Stimulated activated CD4-positive, alpha-beta T cell treated with anti-CD3 and anti-CD28 coated beads, Interleukin-4, amount 100 ng/mL, for 48 hours (primary cell): ENCODE measurements around the gene PHIP.
"Not testable (repeated sequence)": the region's sequence is repeated elsewhere in the genome, so short reads cannot be mapped to it uniquely, and the experiment has no call there.

ENCODE experiments used
- DNase-seq, 2 donors: peaks; one replicate each; pipeline ENCODE4 v3.0.0-alpha.2; 2020; ENCODE audit warnings: low read depth in 2 of 2

Gene PHIP

GRCh38 chr6:79078075-79078969 lies at the start of gene PHIP:
Gene PHIP, minus strand, starts transcription at chr6:79078254. Its CDS starts 186 bp downstream, at chr6:79078068.
- peak; percentile 81 to 90 for DNase-seq

- DNase-seq, result no peak
Observed at GRCh38 chr6:79127660-79128059, 49.6 kb upstream of the PHIP start.

DNA sequence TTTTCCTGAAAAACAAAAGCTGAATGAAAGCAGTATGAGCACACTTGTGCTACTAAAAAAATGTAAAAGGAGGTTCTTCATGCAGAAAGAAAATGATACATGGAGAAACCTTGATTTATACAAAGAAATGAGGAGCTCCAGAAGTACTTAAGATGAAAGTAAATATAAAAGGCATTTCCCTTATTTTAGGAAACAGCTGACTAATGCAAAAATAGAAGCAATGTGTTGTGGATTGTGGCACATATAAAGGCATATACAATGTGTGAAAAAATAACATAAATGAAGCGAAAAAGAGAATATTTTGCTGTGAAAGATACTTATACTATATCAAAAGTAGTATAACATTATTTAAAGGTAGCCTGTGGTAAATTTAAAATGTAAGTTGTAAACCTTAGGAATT lies 41.2 kb upstream of the PHIP start:
- no peak for DNase-seq

DNA sequence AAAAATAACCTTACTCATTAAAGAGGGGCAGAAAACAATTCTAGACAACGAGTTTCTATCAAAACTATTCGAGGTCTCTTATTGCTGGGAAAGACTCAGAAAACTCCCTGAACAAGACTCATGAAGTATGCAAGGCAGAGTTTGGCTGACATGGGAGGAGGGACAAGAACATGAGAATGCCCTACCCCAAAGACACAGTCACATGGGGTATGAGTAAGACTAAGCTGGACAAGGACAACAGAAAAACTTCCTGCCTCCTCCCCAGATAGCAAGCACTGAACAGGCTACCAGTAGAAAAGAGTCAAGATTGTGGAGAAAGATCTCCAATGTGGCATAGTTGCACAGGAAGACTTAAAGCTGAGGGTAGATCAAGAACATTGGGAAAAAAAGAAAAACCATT lies 39.7 kb upstream of the PHIP start:
- no peak for DNase-seq

GRCh38 chr6:79115553-79116182 lies 37.6 kb upstream of the PHIP start:
- DNase-seq, result no peak

DNA sequence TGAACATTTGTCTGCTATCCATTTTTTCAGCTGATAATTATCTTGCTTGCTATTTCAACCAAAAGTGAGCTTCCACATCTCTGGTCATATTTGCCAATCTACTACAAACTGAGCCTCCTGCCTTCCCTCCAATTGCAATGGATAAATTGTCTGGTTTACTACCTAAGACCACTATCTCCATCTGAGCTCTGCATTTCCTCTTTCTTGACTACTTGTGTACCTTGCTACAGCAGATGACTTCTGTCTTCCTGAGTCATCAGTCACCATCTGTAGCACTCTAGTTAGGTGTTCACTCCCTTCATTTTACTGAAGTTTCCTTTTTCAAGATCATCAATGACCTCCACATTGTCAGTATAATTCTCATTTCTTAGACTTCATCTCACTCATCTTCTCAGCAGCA lies 33.5 kb upstream of the PHIP start:
- DNase-seq, result no peak

DNA sequence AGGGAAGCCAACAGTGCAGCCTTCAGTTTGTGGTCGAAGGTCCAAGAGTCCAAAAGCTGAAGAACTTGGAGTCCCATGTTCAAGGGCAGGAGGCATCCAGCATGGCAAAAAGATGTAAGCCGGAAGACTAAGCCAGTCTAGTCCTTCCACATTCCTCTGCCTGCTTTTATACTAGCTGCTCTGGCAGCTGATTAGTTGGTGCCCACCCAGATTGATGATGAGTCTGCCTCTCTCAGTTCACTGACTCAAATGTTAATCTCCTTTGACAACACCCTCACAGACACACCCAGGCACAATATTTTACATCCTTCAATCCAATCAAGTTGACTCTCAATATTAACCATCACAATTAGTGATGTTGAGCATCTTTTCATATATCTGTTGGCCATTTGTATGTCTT lies 23.1 kb upstream of the PHIP start:
- no peak for DNase-seq

GRCh38 chr6:79100304-79100703 lies 22.2 kb upstream of the PHIP start:
- no peak for DNase-seq

GRCh38 chr6:79094938-79095337 lies 16.9 kb upstream of the PHIP start:
- DNase-seq, result no peak

DNA sequence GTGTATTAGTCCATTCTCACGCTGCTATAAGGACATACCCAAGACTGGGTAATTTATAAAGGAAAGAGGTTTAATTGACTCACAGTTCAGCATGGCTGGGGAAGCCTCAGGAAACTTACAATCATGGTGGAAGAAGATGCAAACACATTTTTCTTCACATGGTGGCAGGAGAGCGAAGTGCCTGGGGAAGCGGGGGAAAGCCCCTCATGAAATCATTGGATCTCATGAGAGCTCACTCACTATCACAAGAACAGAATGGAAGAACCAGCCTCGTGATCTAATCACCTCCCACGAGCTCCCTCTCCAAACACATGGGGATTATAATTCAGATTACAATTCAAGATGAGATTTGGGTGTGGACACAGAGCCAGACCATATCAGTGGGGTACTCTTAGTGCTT lies 13.7 kb upstream of the PHIP start:
- DNase-seq, result not testable (repeated sequence)

DNA sequence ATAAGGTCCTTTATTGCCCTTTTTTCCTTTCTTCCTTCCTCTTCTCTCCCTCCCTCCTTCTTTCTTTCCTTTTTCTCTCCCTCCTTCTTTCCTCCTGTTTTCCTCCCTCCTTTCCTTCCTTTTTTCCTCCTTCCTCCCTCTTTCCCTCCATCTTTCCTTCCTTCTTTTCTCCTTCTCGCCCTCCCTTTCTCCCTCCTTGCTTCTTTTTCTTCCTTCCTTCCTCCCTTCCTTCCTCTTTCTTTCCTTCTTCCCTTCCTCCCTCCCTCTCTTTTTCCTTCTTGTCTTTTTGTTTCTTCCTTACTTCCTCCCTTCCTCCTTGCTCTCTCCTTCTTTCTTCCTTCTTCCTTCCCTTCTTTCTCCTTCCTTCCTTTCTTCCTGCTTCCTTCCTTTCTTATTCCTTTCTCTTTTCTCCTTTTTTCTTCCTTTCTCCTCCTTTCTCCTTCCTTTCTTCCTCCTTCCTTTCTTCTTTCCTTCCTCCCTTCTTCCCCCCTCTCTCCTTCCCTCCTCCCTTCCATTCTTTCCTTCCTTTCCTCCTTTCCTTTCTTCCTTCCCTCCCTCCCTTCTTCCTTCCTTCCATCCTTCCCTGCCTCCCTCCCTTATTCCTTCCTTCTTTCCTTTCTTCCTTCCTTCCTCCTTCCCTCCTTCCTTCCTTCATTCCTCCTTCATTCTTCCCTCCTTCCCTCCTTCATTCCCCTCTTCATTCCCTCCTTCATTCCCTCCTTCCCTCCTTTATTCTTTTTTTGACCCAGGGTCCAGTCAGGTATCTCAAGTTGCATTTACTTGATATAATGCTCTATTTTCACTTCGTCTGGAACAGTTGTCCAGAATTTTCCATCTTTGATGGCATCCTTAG lies 11.7 kb upstream of the PHIP start:
- no peak for DNase-seq

DNA sequence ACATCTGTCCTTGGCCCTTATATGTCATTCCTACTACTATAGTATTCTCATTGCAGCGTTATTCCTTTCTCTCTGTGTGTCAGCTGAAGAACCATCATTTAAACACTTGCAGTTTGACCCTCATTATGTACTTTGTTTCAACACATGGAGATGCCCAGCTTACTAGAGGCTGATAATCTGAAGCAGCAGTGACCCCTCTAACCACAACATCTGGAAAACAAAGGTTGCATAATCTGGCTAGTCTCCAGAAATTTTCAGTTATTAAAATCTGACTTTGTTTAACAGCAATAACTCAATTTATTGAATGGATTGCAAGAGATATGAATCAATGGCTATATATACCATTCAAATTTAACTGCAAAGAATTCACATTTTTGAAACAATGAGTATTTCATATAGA lies 6.6 kb upstream of the PHIP start:
- no peak for DNase-seq

- DNase-seq, result no peak
Observed at GRCh38 chr6:79082304-79082703, 4.2 kb upstream of the PHIP start.

GRCh38 chr6:79081663-79082062 lies 3.6 kb upstream of the PHIP start:
- DNase-seq, result no peak

GRCh38 chr6:79079561-79080041 lies 1.5 kb upstream of the PHIP start:
- no peak for DNase-seq

GRCh38 chr6:79077715-79078074 lies 359 bp downstream of the PHIP start:
- peak in 1 of 2 donors; percentile 30 for DNase-seq

GRCh38 chr6:79076782-79077641 lies 1.0 kb downstream of the PHIP start:
- peak; percentile 74 to 83 for DNase-seq

- DNase-seq, result no peak
Observed at GRCh38 chr6:79076160-79076559, 1.9 kb downstream of the PHIP start.

DNA sequence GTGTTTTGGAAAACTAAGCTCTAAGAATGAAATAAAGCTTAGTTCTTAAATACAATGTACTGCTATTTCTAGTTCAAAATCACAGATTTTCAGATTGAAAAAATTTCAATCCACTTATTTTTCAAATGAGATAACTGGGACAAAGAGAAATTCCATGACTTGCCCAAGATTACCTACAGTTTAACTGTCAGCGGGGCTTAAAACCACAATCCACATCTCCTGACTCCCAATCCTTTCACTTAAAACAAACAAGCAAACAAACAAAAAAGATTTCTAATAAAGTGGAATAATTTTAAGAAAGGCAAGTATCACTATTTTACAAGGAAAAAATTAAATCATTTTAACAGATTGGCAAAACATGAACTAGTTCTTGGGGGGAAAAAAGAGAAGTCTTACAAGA lies 4.2 kb downstream of the PHIP start:
- no peak for DNase-seq

- no peak for DNase-seq
Observed at GRCh38 chr6:79072640-79073181, 5.3 kb downstream of the PHIP start.

GRCh38 chr6:79071547-79071946 lies 6.5 kb downstream of the PHIP start:
- no peak for DNase-seq
